Measurements from ENCODE around the gene TTN.

Gene TTN

GRCh38 chr2:178756343-178756742 is 50.9 kb downstream of the TTN start:
- in situ Hi-C loops (cut with MboI; ENCODE audit: low sequenced_read_pairs) = no loop called here

GRCh38 chr2:178747767-178748166 is 59.5 kb downstream of the TTN start:
- in situ Hi-C loops (cut with MboI; ENCODE audit: low sequenced_read_pairs) = no loop called here

- in situ Hi-C loops (cut with MboI; ENCODE audit: low sequenced_read_pairs) = no loop called here
Measured at GRCh38 chr2:178734518-178734917, 72.7 kb downstream of the TTN start.

DNA sequence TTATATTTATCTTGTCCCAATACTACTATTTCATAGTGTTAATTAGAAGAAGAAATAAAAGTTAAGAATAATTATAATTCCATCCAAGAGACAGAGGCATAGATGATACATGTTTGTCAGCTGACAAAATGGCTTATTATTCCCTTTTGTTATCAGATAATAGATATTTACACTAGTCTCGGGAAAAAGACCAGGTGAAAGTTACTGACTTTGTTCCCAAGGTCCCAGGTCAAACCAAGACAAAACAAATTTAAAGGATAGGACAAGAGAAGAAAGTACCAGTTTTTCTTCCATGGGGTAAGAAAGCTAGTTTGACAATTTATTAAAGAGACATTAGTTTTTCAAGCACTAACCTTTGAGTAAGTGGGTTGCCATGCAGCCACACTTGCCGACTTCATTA is 73.2 kb downstream of the TTN start:
- in situ Hi-C loops (cut with MboI; ENCODE audit: low sequenced_read_pairs) = no loop called here

GRCh38 chr2:178732913-178733312 is 74.3 kb downstream of the TTN start:
- in situ Hi-C loops (cut with MboI; ENCODE audit: low sequenced_read_pairs) = no loop called here

- in situ Hi-C loops (cut with MboI; ENCODE audit: low sequenced_read_pairs) = no loop called here
Measured at GRCh38 chr2:178731300-178731699, 75.9 kb downstream of the TTN start.

GRCh38 chr2:178730049-178730448 is 77.2 kb downstream of the TTN start:
- in situ Hi-C loops (cut with MboI; ENCODE audit: low sequenced_read_pairs) = no loop called here

DNA sequence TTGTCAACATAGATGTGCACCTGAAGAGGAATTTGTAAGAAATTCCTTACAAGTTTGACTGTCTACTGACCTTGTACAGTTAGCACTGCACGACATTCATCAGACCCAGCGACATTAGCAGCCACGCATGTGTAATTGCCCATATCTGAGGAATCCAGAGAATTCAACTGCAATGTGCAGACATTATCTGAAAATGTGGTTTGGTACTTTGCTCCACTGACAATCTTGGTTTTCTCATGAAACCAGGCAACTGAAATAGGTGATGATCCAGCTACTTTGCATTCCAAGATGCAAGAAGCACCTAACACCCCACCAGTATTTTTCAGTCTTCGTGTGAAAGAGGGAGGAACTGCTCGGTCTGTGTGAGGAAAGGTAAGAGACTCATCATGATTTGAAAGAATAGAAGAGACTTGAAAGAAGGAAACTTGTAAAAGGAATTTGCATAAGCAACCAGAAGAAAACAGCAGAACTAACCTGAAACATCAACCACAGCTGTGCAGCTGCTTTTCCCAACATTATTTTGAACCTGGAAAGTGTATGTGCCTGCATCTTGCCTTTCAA is 83.4 kb downstream of the TTN start:
- in situ Hi-C loops (cut with MboI; ENCODE audit: low sequenced_read_pairs) = no loop called here

DNA sequence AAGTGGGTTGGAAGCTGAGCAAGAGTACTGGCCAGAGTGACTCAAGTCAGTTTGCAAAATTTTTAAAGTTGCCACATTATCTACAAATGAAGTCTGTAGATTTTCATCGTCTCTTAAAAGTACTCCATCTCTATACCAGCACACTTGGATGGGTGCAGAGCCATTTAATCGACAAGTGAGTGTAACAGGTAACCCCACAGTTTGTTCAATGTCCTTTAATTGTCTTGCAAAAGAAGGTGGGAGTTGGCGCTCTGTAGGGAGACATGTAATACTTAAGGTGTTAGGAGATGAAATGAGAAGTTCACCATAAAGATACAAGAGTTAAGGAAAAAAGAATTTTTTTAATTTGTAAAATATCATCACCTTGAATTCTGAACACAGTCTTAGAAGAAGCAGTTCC is 84.9 kb downstream of the TTN start:
- in situ Hi-C loops (cut with MboI; ENCODE audit: low sequenced_read_pairs) = no loop called here

- in situ Hi-C loops (cut with MboI; ENCODE audit: low sequenced_read_pairs) = no loop called here
Measured at GRCh38 chr2:178718988-178719387, 88.2 kb downstream of the TTN start.

DNA sequence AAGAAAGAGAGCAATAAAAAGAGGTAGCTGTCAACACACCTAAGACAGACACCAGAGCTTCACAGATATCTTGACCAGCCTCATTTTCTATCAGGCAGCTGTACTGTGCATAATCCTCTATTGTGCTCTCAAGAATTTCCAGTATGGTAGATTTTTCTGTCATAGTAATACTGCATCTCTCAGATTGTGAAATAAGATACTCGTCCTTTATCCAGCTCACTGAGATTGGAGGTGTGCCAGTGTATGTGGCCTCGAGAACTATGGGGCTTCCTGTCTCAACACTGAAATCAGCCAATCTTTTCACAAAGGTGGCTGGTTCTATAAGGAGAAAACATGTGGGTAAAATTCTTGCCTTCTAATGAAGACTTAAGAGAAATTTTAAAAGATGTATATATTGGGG is 88.9 kb downstream of the TTN start:
- in situ Hi-C loops (cut with MboI; ENCODE audit: low sequenced_read_pairs) = no loop called here

DNA sequence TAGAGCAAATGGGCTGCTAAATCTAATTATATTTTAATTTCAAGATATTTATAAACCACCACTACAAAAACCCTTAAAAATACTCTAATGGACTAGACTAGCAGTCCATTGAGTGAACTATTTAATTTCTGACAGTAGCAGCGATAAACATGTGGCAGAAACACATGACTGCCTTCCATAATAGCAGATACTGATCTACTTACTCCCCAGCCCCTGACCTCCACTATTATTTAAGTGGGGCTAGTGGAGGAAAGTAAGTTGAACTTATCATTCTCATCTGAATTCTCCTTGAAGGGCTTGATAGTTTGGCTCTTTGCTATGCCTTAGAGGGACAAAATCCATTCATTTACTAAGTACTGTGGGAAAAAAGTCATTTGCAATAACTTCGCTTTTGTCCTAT is 90.8 kb downstream of the TTN start:
- in situ Hi-C loops (cut with MboI; ENCODE audit: low sequenced_read_pairs) = no loop called here

DNA sequence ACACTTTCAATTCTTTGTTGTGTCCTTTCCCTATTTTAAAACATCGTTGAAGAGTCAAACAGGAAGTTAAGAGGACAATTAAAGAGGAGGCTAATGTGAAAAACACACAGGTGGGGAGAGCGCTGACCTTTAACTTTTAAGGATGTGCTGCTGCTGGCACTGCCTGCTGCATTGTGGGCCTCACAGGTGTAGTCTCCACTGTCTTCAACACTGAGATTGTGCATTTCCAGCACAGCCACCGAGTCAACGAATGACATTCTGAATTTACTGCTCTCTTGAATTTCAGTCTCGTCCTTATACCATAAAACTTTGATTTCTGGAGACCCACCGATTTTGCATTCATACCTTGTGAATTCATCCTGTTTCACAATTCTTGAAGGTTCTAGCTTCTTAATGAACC is 91.9 kb downstream of the TTN start:
- in situ Hi-C loops (cut with MboI; ENCODE audit: low sequenced_read_pairs) = no loop called here

- in situ Hi-C loops (cut with MboI; ENCODE audit: low sequenced_read_pairs) = no loop called here
Measured at GRCh38 chr2:178707476-178707875, 99.7 kb downstream of the TTN start.

- in situ Hi-C loops (cut with MboI; ENCODE audit: low sequenced_read_pairs) = no loop called here
Measured at GRCh38 chr2:178704876-178705275, 102.3 kb downstream of the TTN start.

DNA sequence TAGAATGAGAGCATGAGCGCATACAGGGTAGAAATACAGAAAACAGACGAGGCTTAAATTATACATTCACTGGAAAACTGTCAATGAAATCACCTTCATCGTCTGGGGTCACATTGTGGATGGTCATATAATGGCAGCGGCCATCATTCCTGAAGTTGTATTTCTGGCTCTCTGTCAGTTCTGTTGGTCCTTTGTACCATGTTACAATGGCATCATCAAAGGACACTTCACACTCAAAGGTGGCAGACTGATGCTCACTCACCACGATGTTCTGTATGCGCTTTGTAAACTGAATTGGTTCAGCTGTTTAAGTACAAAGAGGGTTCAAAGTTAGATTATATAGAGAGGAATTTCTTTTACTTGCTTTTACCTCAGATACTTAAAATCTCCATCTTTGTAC is 104.9 kb downstream of the TTN start:
- in situ Hi-C loops (cut with MboI; ENCODE audit: low sequenced_read_pairs) = no loop called here

GRCh38 chr2:178700922-178701342 is 106.3 kb downstream of the TTN start:
- in situ Hi-C loops (cut with MboI; ENCODE audit: low sequenced_read_pairs) = no loop called here

DNA sequence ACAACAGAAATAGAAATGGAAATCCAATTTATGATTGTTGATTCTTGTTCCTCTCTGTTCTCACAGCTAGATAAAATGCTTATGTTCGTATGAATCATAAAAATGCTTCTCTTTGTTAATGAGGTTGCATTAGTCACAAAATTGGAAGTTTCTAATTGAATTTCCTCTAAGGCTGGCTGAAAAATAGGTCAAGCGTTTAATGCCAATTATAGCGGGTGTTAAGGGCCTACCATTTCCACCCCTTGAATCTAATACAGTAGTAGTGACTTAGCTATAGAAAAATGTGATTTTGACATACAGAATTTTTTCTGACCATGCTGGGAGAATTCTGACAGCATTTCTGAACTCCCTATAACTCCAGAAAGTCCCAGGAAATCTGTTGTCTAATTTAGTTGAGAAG is 107.1 kb downstream of the TTN start:
- in situ Hi-C loops (cut with MboI; ENCODE audit: low sequenced_read_pairs) = no loop called here

- in situ Hi-C loops (cut with MboI; ENCODE audit: low sequenced_read_pairs) = no loop called here
Measured at GRCh38 chr2:178692845-178693244, 114.4 kb downstream of the TTN start.

DNA sequence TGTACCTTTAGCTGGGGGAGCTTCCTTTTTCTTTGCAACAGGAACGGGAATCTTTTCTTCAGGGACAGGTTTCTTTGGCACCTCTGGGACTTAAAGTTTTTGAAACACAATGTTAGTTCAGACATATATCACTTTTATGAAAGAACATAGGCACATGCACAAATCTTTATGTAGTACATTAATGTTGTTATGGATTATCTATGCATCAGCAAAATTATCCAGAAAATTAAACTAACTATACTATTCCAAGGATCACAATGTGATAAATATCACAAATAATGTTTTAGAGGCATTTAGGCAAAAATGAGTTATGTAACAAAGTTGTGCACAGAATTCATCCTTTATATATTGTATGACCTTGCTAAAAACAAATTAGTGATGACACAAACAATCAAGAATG is 117.4 kb downstream of the TTN start:
- in situ Hi-C loops (cut with MboI; ENCODE audit: low sequenced_read_pairs) = no loop called here

DNA sequence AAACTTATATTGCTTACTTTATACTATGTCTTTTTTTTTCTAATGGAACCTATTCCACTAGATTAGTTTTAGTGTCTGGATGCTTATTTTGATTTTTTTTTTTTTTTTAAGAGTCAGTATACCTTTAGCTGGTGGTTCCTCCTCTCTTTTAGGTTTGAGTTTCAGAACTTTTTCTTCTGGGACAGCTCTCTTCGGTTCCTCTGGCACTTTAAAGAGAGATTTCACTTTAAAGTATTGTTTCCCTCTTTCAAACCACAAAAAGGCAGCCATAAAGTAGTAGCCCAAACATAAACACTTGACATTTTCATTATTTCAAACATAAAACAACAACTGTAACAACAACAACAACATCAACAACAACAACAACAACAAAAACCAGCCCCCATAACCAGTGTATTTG is 123.3 kb downstream of the TTN start:
- in situ Hi-C loops (cut with MboI; ENCODE audit: low sequenced_read_pairs) = no loop called here

DNA sequence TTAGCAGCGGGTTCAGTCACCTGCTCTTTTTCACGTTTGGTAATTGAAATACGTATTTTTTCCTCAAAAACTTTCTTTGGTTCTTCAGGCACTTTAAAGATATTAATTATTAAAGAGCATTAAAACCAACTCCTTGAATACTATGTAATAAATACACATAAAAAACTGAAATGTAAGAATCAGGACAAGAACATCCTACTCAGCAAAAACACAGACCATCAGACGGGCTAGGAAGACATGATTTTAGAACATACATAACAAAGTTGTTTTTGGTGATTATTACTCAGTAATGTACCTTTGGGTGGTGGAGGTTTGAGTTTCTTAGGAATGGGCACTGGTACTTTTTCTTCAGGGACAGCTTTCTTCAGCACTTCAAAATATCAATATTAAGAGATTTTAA is 126.1 kb downstream of the TTN start:
- in situ Hi-C loops (cut with MboI; ENCODE audit: low sequenced_read_pairs) = no loop called here

DNA sequence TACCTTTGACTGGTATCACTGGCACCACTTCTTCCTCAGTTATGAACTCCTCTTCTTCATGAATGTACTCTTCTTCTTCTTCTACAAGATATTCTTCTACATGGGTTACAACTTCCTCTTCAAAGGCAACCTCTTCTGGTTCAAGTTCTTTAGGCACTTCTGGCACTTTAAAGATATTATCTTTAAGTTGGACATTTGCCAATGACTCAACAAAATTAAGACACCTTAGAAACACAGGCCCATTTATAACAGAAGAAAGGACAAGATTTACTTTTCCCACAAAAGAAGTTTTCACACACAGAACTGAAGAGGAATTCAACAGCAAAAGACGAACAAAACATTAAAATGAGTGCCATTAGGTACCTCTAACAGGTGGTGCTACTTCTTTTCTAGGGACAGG is 127.3 kb downstream of the TTN start:
- in situ Hi-C loops (cut with MboI; ENCODE audit: low sequenced_read_pairs) = no loop called here

- in situ Hi-C loops (cut with MboI; ENCODE audit: low sequenced_read_pairs) = no loop called here
Measured at GRCh38 chr2:178677599-178677998, 129.6 kb downstream of the TTN start.

All from HL-60/S4 treated with retinoic acid at 250 ng/mL for 4 days and 3 days (cell line).